Uterus (tissue), 2 donors: ENCODE results near the gene HCFC1.
A peak's percentile ranks its signal among the peaks of the same experiment; 100 is the strongest.

Source experiments
- CTCF ChIP-seq, 4 experiments: fragments of 200-600 bp in 2 of 4; fragments of 450-650 bp in 2 of 4; sonication (generic) in 2 of 4; IDR thresholded peaks; one replicate each; pipeline ENCODE4 v1.5.1; 2016 to 2019; ENCODE audit warnings: antibody characterized with exemption in 4 of 4, mild to moderate bottlenecking in 2 of 4, moderate library complexity in 1 of 4
- POLR2A ChIP-seq, 2 donors: fragments of 450-650 bp; IDR thresholded peaks; one replicate each; pipeline ENCODE4 v1.6.1; 2016; ENCODE audit warnings: antibody characterized with exemption in 2 of 2, mild to moderate bottlenecking in 1 of 2, moderate library complexity in 1 of 2

GRCh38 chrX:153971124-153971449, 531 bp downstream of the HCFC1 start:
- TF ChIP-seq CTCF (IDR thresholded peaks at IDR 0.05): no peak
- peak in 1 of 2 donors; percentile 41 for TF ChIP-seq POLR2A (IDR thresholded peaks at IDR 0.05)
